Measurements from ENCODE around the gene RRM1. TPM values are rescaled to one million over a fixed set of nuclear protein-coding genes. Genes with fewer than 3 reads are reported as not detected.

RRM1 gene
- polyA plus RNA-seq, 6 donors from 2014 or later: 14.0 to 25.4 (median 18.9) TPM

DNA sequence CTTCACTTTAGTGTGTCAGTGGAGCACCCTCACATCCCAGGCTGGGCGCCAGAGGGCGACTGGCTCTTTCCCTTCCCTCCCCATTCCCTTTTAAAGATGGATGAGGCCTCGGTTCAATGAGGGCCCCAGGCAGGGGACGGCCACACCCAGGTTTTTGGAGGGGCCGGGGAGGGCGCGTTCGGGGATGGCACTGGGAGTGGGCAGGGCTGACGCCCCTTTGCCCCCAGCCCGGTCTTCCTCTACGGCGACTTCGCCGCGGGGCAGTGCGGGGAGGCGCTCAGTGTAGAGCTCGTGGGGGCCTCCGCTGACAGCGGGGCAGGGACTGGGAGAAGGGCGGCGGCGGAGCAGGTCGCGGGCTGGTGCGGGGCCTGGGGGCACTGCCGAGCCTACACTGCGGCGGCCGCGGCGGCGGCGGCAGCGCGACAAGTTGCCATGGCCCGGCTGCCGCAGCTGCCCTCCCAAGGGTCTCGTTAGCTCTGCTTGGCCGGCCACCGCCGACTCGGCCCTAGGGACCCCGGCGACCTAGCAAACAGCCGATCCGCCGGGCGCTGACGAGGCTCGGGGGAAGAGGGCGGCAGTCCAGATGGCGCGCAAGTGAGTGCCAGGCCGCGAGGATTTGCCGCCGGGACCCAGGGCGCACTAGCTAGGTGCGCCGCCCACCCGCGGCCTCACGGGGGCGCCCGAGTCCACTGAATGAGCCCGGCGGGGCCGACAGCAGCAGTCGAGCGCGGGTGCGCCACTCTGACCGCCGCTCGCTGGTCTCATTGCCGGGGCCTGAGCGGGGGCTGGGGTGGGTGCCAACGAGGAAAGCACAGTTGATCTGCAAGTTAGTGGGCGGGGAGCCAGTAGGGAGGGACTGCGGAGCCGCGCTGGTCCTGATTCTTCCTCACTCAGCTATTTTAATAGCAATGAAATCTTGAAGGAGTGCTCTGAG lies 92.7 kb downstream of the RRM1 start:
- ATAC-seq (ENCODE audit: low read depth in 2 of 2): peak; percentile 87 to 91
- Mint-ChIP-seq H3K27me3 (peaks cover 26 to 46% (median 40%) of the 10 kb centered on the region in 3 donors), H3K27ac (no peak overlapping the region), H3K36me3 (no peaks in the 10 kb centered on the region), H3K4me1 (peaks cover 0 to 6% (median 4%) of the 10 kb centered on the region in 3 donors), H3K4me3 (peak overlapping the region; percentile 61 to 87 (median 78)), H3K9me3 (peaks cover 0 to 2% (median 0%) of the 10 kb centered on the region in 7 donors)
- peak; percentile 72 for DNase-seq

Other genes starting within 250 kb of the RRM1 start
- gene STIM1, start 239.1 kb upstream of the RRM1 start, polyA plus RNA-seq (ENCODE audit: low read depth in 6 of 6): 10 to 100 TPM; 29.1 to 51.9 (median 35.0) TPM

All from naive B cell (primary cell).